Vagina (tissue), 2 donors: Measurements from ENCODE around the gene FSTL1.

Experiments used
- POLR2A ChIP-seq, 2 donors: fragments of 450-650 bp; IDR thresholded peaks; one replicate each; pipeline ENCODE4 v1.6.1; 2017; ENCODE audit warnings: antibody characterized with exemption in 2 of 2, mild to moderate bottlenecking in 2 of 2, moderate library complexity in 2 of 2
- POLR2AphosphoS5 ChIP-seq, 2 donors: sonication (generic); formaldehyde crosslinking; IDR thresholded peaks; one replicate each; pipeline ENCODE4 v1.9.0; 2017; ENCODE audit warnings: antibody characterized with exemption in 2 of 2, mild to moderate bottlenecking in 2 of 2, low read depth in 1 of 2; ENCODE audit not compliant: insufficient read depth in 1 of 2
- TF ChIP-seq, protein P1 (sequence below), 3 experiments: fragments of 450-650 bp in 2 of 3; fragments of 200-600 bp in 1 of 3; sonication (generic) in 1 of 3; IDR thresholded peaks; one replicate each; pipeline ENCODE4 v1.5.1; 2017 to 2019; ENCODE audit warnings: antibody characterized with exemption in 3 of 3, mild to moderate bottlenecking in 2 of 3, moderate library complexity in 2 of 3

- TF ChIP-seq, protein P1, sequence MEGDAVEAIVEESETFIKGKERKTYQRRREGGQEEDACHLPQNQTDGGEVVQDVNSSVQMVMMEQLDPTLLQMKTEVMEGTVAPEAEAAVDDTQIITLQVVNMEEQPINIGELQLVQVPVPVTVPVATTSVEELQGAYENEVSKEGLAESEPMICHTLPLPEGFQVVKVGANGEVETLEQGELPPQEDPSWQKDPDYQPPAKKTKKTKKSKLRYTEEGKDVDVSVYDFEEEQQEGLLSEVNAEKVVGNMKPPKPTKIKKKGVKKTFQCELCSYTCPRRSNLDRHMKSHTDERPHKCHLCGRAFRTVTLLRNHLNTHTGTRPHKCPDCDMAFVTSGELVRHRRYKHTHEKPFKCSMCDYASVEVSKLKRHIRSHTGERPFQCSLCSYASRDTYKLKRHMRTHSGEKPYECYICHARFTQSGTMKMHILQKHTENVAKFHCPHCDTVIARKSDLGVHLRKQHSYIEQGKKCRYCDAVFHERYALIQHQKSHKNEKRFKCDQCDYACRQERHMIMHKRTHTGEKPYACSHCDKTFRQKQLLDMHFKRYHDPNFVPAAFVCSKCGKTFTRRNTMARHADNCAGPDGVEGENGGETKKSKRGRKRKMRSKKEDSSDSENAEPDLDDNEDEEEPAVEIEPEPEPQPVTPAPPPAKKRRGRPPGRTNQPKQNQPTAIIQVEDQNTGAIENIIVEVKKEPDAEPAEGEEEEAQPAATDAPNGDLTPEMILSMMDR (IDR thresholded peaks at IDR 0.05): no peak
- TF ChIP-seq POLR2A (IDR thresholded peaks at IDR 0.05) (no peak), POLR2AphosphoS5 (IDR thresholded peaks at IDR 0.05; ENCODE audit: insufficient read depth in 1 of 2, low read depth in 1 of 2) (no peak)
Observed at GRCh38 chr3:120454076-120454689, 3.4 kb upstream of the FSTL1 start.
